ENCODE results near the gene ZNF763.
"Not testable (repeated sequence)": the region's sequence is repeated elsewhere in the genome, so short reads cannot be mapped to it uniquely, and the experiment has no call there.

DNA sequence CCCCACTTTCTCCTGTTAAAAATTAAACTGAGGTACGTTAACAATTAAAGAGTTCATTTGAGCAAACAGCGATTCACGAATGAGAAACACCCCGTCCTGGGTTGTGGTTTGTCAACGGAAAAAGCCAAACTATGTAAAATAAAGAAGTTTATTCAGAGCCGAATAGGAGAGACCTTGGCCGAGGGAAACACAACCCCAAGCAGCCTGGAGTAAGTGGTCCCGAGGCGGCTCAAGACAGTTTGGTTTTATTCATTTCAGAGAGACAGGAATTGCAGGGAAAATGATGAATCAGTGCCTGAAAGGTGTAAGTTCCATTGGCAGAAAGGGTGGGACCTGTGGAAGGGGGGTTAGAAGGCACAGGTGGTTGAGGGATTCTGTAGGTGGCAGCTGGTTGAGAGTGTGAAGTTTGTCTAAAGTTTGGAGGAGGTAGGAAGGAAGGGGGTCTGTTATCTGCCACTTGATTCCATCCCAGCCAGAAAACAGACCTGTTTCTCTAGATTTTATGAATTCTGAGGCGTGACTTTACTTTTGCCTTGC, 39.1 kb upstream of the ZNF763 start:
- TF ChIP-seq, protein P1, sequence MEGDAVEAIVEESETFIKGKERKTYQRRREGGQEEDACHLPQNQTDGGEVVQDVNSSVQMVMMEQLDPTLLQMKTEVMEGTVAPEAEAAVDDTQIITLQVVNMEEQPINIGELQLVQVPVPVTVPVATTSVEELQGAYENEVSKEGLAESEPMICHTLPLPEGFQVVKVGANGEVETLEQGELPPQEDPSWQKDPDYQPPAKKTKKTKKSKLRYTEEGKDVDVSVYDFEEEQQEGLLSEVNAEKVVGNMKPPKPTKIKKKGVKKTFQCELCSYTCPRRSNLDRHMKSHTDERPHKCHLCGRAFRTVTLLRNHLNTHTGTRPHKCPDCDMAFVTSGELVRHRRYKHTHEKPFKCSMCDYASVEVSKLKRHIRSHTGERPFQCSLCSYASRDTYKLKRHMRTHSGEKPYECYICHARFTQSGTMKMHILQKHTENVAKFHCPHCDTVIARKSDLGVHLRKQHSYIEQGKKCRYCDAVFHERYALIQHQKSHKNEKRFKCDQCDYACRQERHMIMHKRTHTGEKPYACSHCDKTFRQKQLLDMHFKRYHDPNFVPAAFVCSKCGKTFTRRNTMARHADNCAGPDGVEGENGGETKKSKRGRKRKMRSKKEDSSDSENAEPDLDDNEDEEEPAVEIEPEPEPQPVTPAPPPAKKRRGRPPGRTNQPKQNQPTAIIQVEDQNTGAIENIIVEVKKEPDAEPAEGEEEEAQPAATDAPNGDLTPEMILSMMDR (IDR thresholded peaks at IDR 0.05; ENCODE audit: insufficient read depth, low read depth, low read length) = not testable (repeated sequence)
- not testable (repeated sequence) for TF ChIP-seq EZH2 (IDR thresholded peaks at IDR 0.05; ENCODE audit: insufficient read depth, low read length)
